GM23248 (cell line): ENCODE data around the gene NDUFAB1.

Source experiments
- EZH2 ChIP-seq: fragments of 200-600 bp; sonication (generic); IDR thresholded peaks from 2 replicates; pipeline ENCODE4 v1.6.1; 2018; ENCODE audit warnings: antibody characterized with exemption, mild to moderate bottlenecking; ENCODE audit not compliant: insufficient read depth, poor library complexity, severe bottlenecking
- EZH2phosphoT487 ChIP-seq: fragments of 200-600 bp; sonication (generic); IDR thresholded peaks from 2 replicates; pipeline ENCODE4 v1.6.1; 2018; ENCODE audit warnings: antibody characterized with exemption, moderate library complexity, mild to moderate bottlenecking, low read depth; ENCODE audit not compliant: insufficient read depth

GRCh38 chr16:23642246-23642774 lies 46.2 kb upstream of the NDUFAB1 start:
- TF ChIP-seq EZH2phosphoT487, result no peak
- no peak for TF ChIP-seq EZH2
